Activated CD8-positive, alpha-beta memory T cell treated with anti-CD3 and anti-CD28 coated beads, Interleukin-2, amount 50 U/mL, for 48 hours (primary cell): ENCODE measurements around the gene RNU6-9.

Source experiments
- DNase-seq: peaks from one replicate; pipeline ENCODE4 v3.0.0-alpha.2; 2020

The RNU6-9 gene

DNA sequence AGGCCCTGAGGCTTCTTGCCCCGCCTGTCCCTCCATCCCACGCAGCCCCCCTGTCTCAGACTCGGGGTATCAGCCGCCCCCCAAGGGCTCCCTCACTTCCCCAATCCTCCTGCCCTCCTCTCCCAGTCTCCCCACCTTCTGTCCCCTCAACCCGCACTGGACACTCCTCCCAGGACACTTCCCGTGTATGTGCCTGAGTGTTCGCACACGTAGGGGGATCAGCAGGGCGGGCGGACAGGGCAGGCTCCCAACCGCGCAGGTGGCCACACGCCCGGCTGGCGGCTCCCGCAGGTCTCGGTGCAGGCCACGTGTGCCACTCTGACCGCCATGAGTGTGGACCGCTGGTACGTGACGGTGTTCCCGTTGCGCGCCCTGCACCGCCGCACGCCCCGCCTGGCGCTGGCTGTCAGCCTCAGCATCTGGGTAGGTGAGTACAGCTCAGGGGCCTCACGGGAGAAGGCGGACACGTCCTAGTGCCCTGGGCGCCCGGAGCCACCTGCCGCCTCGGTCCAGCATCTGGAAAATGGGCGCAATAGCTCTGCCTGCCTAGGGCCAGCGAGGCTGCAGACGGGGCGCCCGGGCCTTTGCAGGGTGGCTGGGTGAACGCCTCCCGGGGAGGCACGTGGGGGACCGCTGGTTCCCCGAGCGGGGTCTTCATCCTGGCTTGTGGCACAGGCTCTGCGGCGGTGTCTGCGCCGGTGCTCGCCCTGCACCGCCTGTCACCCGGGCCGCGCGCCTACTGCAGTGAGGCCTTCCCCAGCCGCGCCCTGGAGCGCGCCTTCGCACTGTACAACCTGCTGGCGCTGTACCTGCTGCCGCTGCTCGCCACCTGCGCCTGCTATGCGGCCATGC is 26.1 kb downstream of the RNU6-9 start:
- peak; percentile 79 for DNase-seq

DNA sequence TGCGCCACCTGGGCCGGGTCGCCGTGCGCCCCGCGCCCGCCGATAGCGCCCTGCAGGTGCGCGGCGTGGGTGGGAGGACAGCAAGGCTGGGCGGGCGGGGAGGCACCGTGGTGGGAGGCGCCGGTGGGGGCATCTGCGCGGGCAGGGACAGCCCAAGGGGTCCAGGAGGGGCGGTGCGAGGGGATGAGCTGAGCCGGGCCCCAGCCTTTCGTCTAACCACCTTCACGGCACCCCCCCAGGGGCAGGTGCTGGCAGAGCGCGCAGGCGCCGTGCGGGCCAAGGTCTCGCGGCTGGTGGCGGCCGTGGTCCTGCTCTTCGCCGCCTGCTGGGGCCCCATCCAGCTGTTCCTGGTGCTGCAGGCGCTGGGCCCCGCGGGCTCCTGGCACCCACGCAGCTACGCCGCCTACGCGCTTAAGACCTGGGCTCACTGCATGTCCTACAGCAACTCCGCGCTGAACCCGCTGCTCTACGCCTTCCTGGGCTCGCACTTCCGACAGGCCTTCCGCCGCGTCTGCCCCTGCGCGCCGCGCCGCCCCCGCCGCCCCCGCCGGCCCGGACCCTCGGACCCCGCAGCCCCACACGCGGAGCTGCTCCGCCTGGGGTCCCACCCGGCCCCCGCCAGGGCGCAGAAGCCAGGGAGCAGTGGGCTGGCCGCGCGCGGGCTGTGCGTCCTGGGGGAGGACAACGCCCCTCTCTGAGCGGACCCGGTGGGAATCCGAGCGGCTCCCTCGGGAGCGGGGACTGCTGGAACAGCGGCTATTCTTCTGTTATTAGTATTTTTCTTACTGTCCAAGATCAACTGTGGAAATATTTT is 27.0 kb downstream of the RNU6-9 start:
- peak; percentile 83 for DNase-seq

DNA sequence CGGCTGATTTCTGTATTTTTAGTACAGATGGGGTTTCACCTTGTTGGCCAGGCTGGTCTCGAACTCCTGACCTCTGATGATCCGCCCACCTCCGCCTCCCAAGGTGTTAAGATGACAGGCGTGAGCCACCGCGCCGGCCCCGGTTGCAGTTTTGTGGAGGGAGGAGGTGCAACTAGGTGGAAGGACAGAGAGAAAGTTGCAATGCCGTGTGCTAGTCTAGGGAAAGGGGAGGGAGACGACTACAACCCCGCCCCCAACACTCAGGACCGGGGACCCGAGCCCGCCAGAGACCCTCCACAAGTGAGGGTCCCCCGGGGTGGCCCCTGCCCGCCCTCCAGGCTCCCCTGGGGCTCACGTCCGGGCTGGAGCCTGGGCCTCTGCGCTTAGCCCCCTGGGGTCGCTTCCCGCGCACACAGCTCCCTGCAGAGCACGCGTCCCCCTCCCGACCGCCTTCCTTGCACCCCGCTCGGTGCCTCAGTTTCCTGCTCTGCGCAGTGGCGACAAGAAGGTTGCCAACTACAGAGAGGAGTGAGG is 31.3 kb downstream of the RNU6-9 start:
- peak; percentile 82 for DNase-seq

DNA sequence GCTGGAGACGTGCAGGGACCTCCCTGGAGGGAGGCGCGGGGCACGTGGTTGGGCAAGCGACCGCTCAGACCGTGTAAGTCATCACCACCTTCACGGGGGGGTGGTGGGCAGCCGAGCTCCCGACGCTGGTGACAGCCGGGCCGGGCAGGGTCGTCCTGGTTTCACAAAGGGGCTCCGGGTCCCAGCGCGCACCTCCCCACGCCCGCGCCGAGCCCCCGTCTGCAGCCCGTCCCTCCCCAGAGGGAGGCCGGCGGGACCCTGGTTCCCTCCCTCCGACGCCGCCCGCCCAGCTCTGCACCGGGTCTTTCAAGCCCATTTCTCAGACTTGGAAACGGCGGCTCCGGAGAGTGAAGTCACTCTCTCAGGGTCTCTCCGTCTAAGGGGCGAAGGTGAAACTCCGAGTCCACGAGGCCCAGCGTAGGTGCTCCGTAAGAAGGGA is 31.8 kb downstream of the RNU6-9 start:
- DNase-seq: peak; percentile 88

- DNase-seq: no peak
Measured at GRCh38 chr19:925526-926322, 32.4 kb downstream of the RNU6-9 start, which contains the start of gene ARID3A. ARID3A (plus strand) TSS chr19:926035; CDS start chr19:929529, 3,494 bp downstream.

DNA sequence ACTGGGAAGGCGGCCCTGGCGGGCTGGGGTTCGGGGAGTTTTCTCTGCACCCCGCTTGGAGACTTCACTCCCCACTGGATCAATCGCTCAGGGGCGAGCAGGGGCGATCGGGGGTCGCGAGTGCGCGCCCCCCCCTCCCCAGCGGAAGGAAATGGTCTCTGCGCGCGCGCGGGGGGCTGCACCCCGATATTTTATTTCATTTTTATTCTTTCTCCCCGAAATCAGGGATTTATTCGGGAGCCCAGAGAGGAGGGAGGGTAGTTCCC is 33.0 kb downstream of the RNU6-9 start:
- no peak for DNase-seq

GRCh38 chr19:926589-927350 is 33.5 kb downstream of the RNU6-9 start:
- DNase-seq: peak; percentile 76

- no peak for DNase-seq
Measured at GRCh38 chr19:927351-927779, 34.1 kb downstream of the RNU6-9 start.

GRCh38 chr19:927780-928401 is 34.6 kb downstream of the RNU6-9 start:
- no peak for DNase-seq

GRCh38 chr19:928471-929202 is 35.4 kb downstream of the RNU6-9 start:
- DNase-seq: no peak

DNA sequence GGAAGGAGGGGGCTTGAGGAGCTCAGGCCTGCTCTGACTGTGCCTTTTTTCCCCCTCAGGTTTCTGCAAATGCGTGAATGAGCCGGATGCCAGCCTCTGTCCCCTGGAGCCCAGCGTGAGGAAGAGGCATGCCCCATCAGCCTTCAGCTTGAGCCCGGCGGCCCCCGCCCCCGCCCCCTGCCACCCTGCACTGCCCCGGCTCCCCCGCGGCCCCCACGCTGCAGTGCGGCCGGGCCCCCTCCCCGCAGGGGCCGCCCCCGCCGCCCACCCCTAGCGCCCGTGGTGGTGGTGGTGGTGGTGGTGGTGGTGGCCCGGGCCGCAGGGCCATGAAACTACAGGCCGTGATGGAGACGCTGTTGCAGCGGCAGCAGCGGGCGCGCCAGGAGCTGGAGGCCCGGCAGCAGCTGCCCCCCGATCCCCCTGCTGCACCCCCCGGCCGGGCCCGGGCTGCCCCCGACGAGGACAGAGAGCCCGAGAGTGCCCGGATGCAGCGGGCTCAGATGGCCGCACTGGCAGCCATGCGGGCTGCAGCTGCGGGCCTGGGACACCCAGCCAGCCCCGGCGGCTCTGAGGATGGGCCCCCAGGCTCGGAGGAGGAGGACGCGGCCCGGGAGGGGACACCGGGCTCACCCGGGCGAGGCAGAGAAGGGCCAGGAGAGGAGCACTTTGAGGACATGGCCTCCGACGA is 36.1 kb downstream of the RNU6-9 start:
- no peak for DNase-seq

- DNase-seq: no peak
Measured at GRCh38 chr19:929891-930258, 36.6 kb downstream of the RNU6-9 start.

DNA sequence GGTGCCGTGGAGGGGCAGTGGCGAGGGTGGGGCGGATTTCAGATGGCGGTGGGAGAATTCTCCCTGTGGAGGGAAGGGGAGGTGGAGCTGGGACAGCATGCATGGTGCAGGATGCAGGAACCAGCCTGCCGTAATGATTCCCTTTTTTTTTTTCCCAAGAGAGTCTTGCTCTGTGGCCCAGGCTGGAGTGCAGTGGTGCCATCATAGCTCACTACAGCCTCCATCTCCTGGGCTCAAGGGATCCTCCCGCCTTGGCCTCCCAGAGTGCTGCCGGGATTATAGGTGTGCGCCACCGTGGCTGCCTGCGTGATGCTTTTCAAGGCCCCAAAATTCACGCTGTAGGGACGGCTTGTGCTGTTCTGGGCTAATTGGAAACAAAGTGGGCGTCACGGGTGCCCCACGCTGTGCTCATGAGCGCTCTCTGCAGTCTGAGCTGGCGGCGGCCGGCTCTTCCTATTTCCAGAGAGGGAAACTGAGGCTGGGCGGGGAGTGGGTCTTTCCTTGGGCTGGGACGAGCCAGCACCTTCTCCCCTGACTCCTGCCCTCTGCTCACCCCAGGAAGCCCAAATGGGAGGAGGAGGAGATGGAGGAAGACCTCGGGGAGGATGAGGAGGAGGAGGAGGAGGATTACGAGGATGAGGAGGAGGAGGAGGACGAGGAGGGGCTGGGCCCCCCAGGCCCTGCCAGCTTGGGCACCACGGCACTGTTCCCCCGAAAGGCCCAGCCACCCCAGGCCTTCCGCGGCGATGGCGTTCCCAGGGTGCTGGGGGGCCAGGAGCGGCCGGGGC is 38.8 kb downstream of the RNU6-9 start:
- no peak for DNase-seq

- no peak for DNase-seq
Measured at GRCh38 chr19:932648-933552, 39.6 kb downstream of the RNU6-9 start.

GRCh38 chr19:933553-933882 is 40.2 kb downstream of the RNU6-9 start:
- DNase-seq: no peak

DNA sequence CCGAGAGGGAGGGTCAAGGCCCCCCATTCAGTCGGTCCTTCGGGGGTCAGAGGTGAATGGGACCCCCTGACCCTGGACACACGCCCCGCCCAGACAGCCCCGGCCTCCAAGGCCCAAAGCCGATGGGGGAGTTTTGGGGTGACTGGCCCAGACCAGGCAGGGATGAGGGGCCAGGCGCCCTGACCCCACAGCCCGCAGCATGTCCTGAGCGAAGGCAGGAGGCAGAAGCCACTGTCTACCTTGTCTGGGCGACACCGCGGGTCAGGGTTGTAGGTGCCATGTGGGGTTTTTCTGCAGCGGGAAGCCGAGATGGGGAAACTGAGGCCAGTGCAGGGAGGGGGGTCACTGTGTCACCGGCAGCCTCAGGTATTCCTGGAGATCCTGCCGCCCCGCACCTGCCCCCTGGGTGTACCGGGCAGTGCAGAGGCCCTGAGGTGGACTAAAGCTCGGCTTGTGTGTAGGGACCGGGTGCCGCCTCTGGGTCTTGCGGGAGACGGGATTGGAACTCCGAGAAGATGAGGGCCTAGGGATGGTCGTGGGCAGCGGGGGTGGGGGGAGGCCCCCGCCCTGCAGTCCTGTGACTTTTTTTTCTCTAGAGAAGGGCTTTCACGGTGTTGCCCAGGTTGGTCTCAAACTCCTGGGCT is 41.0 kb downstream of the RNU6-9 start:
- no peak for DNase-seq

- no peak for DNase-seq
Measured at GRCh38 chr19:934865-935479, 41.7 kb downstream of the RNU6-9 start.

- DNase-seq: no peak
Measured at GRCh38 chr19:936175-936546, 42.9 kb downstream of the RNU6-9 start.
